CD4-positive, alpha-beta T cell treated with Interleukin-12 subunit alpha and Interleukin-12 subunit beta, for 1 hour (primary cell): ENCODE results near the gene NMBR.
"Not testable (repeated sequence)": the region's sequence is repeated elsewhere in the genome, so short reads cannot be mapped to it uniquely, and the experiment has no call there.

Experiments
- DNase-seq: peaks from one replicate; pipeline ENCODE4 v3.0.0-alpha.2; 2020

NMBR gene

GRCh38 chr6:142146828-142147662 is at the start of gene NMBR, which contains the start of gene VTA1:
NMBR (minus strand) TSS chr6:142147122; CDS start chr6:142088658, 58,464 bp downstream.
VTA1 (plus strand) TSS chr6:142147263; CDS start chr6:142147288, 25 bp downstream.
- peak; percentile 97 for DNase-seq

GRCh38 chr6:142195862-142196541 is 49.1 kb upstream of the NMBR start:
- no peak for DNase-seq

DNA sequence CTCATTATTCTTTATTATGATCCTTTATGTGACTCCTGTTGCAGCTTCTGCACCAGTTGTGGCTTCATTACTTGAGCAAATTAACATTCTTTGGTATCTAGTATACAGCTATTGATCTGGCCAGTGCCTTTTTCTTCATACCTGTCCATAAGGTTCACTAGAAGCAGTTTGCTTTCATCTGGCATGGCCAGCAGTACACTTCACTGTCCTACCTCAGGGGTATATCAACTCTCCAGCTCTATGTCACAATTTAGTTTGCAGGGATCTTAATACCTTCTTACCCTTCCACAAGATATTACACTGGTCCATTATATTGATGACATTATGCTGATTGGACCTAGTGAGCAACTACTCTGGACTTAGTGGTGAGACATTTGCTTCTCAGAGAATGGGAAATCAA is 46.7 kb upstream of the NMBR start:
- DNase-seq, result no peak

- no peak for DNase-seq
Observed at GRCh38 chr6:142192343-142192742, 45.4 kb upstream of the NMBR start.

DNA sequence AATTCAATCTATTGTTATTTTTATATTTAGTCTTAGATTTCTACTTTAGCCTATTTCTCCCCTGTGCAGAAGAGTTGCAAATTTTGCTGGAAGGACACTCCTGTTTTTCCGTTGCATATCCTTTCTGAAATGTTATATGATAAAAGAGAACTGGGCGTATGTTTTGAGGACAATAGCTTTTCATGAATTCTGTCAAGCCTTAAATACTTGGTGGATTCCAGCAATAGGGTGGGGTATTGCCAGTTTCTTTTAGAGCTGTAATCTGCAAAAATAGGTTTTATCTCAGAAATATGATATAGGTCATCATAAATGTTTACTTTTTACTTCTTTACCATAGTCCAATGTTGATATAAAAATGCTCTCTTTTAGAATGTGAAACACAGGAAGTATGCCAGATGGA is 42.1 kb upstream of the NMBR start:
- DNase-seq, result no peak

DNA sequence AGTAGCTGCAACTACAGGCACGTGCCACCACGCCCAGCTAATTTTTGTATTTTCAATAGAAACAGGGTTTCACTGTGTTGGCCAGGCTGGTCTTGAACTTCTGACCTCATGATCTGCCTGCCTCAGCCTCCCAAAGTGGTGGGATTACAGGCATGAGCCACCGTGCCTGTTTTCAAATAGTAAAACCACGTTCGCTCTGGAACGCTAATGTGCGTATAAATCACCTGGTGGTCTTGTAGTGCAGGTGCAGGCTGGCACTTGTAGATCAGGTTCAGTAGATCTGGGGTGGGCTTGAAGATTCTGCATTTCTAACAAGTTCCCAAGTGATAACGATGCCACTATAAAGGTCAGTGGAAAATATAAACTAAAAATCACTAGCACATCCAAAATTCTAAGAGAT is 41.4 kb upstream of the NMBR start:
- DNase-seq, result not testable (repeated sequence)

DNA sequence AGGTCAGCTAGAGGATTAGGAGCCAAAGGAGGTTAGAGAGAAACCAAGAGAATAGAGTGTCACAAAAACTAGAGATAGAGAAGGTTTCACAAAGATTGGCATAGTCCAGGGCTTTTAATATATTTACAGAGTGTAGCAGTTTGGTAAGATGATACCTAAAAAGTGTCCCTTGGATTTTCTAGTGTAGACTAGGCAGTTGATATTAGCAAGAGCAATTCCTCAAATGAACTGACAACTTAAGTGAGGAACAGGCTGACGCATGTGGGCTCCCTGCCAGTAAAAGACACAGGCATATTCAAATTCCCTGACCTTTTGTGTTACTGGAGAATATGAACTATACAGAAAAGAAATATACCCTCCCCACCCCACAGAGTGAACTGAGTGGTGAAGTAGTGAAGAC is 40.3 kb upstream of the NMBR start:
- DNase-seq, result no peak

GRCh38 chr6:142185641-142186040 is 38.7 kb upstream of the NMBR start:
- DNase-seq, result no peak

DNA sequence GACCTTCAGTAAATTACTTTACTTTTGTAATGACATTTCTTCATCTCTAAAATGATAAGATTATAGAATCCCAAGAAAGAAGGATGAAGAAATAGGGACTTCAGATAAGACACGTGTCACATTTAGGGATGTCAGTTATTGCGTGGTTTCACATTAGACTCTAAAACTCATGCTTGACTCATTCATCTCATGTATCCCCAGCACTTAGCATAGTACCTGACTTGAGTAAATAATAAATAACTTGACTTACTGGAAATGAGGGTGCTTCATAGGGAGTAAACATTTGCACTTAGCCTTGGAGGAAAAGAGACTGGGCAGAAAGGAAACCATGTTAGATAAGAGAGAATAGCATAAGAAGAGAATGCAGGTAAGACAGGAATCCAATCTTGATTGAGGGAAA is 37.4 kb upstream of the NMBR start:
- no peak for DNase-seq

DNA sequence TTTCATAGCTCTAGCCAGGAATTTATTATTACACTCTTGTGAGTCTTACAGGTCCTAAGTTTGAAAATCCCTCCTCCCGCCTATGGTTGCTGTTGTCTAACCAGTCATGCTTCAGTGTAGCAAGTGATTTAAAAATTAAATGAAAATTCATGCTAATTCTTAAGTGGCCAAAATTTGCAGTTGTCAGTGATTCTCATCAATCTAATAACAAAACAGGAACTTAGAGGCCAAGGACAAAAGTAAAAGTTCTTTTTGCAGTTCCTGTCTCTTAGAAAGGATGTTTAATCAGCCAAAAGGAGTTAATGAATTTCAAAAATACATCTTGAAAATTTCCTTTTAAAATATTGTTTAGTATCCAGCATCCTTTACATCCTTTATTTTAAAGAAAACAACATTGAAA is 36.4 kb upstream of the NMBR start:
- DNase-seq, result no peak

DNA sequence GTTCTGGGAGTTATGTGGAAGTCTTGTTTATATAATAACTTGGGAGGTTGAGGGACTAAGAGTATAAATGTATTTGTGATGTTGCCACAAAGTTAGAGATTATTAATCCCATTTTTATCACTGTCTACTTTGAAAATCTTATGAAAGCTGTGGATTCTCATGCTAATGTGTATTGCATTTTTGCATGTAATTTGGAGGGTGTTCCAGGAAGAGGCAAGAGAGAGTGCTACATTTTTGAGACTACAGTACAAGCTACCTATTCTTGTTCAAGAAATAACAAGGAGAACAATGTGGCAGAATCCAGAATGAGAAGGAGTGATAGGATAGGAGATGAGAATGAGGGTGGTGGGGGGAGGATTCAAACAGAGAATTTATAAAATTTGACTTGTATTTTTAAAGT is 35.1 kb upstream of the NMBR start:
- no peak for DNase-seq

DNA sequence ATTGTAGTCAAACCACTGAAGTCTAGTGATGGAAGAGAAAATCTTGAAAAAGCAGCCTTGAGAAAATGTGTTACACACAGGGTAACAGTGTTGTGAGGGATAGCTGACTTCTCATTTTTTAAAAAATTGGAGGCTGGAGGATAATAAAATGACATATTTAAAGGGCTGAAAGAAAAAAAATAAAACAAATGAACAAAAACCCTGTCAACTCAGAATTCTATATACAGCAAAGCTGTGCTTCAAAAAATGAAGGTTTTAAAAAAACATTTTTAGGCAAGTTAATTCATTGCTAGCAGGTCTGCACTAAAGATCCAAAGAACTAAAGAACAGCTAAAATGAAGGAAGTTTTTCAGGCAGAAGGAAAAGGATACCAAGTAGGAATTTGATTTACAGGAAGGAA is 31.2 kb upstream of the NMBR start:
- DNase-seq, result no peak

GRCh38 chr6:142174703-142175102 is 27.8 kb upstream of the NMBR start:
- DNase-seq, result no peak

DNA sequence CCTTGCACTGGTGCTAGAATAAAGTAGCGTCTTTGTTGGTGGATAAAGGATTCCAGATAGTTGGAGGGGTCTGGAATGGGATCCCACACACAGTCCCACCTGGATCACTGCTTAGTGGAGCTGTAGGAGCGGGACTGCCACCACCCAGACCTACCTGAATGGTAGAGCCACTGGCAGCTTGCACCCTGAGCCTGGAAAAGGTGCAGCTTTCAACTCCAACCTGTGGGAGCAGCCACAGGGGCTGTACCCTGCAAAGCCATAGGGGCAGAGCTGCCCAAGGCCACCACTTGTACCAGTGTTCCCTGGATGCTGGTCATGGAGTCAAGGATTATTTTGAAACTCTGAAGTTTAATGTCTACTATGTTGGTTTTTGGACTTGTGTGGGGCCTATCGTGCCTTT is 27.1 kb upstream of the NMBR start:
- no peak for DNase-seq

DNA sequence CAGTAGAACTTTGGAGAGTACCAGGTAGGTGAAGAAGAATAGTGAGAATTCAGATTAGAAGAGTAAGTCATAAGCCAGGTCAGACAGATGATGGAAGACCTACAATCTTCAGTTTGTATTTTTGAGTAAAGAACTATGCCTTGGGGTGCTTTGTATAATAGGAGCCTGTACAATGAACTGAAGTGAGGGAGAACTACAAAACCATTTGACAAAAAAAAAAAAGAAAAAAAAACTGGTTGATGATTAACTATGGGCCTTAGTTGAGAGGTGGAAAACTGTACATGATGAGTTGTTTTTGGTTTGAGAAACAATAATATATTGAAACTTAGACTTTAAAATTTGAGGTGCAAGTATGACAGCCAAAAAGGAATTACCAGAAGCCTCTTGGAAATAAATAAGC is 25.8 kb upstream of the NMBR start:
- no peak for DNase-seq

GRCh38 chr6:142171351-142171750 is 24.4 kb upstream of the NMBR start:
- DNase-seq, result no peak

- DNase-seq, result no peak
Observed at GRCh38 chr6:142167486-142167885, 20.6 kb upstream of the NMBR start.

- DNase-seq, result no peak
Observed at GRCh38 chr6:142167071-142167470, 20.1 kb upstream of the NMBR start.

DNA sequence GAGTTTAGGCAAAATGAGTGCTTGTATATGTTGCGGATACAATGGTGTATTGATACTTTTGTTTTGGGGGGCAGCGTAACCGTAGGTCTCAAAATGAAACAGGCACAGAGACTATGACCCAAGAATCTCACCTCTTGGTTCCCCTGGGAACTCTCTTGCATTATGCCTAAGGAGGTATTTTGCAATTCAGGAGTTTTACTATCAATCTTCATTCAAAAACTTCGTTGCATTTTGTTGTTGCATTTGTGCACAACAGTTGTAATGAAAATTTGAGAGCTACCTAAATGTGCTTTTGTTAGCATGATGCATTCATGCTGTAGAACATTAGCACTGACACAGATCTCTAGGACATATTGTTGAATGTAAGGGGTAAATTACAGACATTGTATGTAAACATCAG is 18.3 kb upstream of the NMBR start:
- DNase-seq, result no peak

DNA sequence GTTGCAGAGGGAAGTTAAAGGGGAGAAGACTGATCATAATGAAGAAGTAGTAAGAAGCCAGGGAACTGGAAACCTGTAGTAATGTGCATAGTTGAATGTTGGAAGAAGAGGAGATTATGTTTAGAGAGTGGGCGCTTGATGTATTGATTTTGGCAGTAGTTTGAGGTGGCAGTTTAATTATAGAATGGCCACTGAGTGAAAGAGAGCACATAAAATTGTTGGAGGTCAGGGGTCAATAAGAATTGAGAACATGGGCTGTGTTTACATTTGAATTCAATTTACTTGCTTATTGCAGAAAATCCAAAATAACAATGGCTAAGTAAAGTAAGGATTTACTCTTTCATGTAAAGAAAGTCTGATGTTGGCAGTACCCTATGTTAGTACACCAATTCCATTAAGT is 15.9 kb upstream of the NMBR start:
- DNase-seq, result no peak

DNA sequence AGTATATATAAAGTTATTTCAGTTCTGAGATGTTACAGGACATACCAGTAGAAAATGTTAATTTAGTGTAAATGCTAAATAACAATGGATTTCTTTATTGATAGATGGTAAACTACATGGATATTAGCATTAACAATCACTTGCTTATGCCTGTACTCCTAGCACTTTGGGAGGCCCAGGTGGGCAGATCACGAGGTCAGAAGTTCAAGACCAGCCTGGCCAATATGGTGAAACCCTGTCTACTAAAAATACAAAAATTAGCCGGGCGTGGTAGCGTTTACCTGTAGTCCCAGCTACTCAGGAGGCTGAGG is 9.8 kb upstream of the NMBR start:
- not testable (repeated sequence) for DNase-seq

DNA sequence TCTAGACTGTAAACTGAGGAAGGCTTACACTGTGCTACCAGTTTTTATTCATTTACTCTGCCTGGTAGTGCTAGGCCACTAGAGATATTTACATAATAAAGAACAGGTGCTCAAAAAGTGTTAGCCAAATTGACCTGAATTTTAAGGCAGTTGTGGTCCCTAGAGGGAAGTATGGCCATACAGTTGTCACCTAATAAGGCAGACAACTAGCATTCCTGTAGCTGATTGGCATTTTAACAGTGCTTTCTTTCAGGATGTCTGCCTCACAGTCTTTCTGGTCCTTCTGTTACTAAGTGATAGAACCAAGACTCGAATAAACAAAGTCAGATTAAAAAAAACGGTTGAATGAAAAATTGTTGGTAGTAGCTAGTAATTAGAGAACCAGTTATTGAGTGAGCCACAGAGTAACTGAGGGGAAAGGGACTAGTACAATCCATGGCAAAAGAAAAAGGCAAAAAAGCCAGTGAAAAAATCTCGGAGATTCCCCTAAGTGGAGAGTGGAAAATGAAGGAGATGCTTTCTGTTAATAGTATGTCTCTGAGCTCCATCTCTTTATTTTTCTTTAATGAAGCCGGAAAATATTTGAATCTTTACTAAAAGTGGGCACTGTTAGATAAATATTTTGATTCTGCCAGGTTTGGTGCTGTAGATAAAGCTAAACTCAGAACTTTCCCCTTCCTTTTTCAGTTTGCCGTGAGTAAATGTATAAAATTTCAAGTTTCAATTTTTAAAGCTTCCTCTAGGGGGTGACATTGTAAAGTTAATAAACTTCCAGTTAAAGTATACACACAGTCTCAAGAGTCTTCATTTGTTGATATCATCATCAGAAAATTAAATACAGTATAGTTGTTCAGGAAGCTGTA is 9.2 kb upstream of the NMBR start:
- peak; percentile 45 for DNase-seq

- no peak for DNase-seq
Observed at GRCh38 chr6:142155091-142155490, 8.2 kb upstream of the NMBR start.

GRCh38 chr6:142154336-142154735 is 7.4 kb upstream of the NMBR start:
- no peak for DNase-seq
